ENCODE data around the gene HHAT.
"Not testable (repeated sequence)": the region's sequence is repeated elsewhere in the genome, so short reads cannot be mapped to it uniquely, and the experiment has no call there.

The HHAT gene

DNA sequence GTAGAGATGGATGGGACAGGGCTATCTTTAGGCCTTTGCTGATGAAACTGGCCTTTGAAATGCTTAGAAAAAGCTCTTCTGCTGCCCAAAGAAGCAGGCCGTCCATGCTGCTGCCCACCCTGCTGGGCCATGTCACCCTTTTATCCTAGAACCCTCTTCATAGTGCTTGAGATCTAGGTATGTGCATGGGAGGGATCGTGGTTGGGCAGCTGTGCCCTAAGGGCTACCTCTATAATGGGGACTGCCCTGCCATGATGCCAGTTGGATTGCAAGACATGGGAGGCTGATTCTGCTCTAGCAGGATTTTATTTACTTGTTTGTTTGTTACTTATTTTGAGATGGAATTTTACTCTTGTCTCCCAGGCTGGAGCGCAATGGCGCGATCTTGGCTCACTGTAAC lies 69.0 kb downstream of the HHAT start:
- DNase-seq = no peak

DNA sequence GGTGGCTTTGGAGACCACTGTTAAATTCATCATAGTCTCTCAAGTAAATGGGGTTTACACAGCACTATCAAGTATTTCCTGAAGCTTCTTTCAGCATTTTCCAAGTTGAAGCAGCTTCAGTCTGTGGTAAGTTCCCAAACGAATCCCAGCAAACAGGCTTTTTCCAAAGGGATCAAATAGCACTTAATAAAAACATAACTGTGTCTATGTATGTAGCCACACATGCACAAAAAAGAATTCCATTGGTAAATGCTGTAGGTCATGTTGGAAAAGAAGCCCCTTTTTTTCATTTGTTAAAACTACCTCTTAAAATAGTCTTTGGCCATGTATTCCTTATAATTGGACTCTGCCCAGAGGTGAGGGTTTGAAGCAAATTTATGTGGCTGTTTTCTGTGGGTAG lies 69.8 kb downstream of the HHAT start:
- no peak for DNase-seq

DNA sequence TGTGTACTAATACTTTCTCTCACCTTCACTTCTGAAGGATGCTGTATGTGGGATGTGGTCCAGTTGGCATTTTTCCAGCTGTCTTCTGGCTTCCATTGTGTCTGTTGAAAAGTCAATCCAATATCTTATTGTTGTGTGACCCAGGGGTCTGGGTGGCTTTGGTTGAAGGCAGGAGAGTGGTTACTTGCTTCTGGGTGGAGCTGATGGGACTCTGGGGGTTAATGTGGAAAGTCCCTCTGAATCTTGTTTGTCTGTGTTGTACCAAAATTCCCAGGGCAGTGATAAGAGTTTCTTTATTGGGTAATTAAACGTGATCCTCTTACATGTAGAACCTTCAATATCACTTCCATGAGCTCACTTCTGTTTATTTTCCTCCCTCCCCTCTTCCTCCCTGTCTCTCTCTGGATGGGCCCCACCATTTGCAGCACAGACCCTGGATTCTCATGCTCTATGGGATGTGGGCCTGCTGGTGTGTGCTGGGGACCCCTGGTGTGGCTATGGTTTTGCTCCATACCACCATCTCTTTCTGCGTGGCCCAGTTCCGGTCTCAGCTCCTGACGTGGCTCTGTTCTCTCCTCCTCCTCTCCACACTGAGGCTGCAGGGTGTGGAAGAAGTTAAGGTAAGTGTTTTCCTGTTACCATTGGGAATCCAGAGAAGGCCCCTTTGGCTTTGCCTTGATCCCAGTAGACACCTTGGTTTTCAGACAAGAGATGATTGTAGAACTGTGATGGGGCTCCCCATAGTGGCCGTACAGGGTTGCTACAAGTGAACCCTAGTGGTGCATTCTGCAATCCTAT lies 71.5 kb downstream of the HHAT start:
- DNase-seq = peak in 1 of 2 experiments; percentile 60

DNA sequence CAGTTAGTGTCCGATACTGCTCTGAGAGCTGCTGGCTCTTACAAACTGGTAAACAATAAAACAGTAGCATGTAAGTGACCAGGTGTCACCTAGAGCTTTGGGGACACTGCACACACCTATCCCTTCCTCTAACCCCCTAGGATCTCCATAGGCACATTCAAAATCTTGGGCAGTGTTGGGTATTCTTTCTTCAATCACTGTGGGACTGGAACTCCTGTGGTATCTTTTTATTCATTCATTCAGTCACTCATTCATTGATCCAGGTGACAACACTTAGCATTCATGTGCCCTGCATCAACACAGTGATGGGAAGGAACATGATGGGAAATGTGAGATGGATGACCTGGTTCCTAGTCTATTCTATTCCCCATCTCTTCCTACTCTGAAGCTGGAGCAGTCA lies 73.9 kb downstream of the HHAT start:
- DNase-seq = no peak

DNA sequence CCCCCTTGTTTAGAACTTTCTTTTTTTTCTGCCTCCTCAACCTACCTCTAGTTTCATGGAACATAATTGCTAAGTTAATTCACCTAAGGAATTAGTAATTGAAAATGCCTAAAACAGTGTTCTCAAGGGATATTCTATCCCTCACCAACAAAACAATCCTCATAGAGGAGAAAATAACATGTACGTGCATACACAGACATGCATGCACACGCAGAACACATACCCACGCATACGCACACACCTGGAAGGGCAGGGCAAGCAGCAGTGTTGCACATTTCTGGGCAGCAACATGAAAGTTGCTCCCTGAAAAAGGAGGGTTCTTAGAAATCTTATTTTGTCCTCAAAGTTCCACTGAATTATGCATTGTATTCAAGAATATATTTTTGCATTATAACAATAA lies 76.6 kb downstream of the HHAT start:
- no peak for DNase-seq

DNA sequence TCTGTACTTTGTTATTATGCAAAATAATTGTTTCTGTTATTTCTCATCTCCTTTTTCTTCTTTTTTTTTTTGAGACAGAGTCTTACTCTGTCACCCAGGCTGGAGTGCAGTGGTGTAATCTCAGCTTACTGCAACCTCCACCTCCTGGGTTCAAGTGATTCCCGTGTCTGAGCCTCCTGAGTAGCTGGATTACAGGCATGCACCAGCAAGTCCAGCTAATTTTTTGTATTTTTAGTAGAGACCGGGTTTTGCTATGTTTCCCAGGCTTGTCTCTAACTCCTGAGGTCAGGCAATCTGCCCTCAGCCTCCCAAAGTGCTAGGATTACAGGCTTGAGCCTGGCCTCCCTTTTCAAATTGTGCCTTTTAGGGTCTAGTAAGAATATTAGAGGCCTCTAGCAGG lies 77.6 kb downstream of the HHAT start:
- not testable (repeated sequence) for DNase-seq

DNA sequence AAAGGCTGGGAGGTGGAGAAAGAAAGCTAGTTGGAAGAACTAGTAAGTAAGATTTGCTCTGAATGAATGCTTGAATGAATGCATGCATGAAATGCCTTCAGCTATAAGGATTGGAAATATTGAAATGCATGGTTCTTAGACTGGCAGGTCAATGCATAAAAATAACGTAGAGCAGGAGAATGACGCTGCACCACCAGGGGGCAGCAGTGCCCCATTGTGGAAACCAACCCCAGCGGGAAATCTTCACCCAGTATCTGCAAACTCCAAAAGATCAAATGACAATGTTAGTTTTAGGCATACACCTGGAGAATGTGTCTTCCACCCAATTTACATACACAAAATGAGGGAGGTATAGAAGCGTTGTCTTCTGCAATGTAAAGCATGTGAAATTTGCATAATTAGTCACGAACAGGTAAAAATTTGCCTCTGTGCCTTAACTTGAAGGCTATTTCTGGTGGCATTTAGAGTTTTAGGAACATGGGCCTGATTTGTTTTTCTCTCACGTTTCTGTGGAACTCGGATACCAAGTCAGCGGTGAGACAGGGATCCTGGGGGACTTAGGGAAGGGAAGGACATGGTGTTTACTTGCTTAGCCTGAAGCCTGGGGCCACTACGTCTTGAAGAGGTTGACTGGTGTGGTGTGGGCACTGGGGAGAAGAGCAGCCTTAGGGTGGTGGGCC lies 78.6 kb downstream of the HHAT start:
- peak; percentile 90 to 92 for DNase-seq

DNA sequence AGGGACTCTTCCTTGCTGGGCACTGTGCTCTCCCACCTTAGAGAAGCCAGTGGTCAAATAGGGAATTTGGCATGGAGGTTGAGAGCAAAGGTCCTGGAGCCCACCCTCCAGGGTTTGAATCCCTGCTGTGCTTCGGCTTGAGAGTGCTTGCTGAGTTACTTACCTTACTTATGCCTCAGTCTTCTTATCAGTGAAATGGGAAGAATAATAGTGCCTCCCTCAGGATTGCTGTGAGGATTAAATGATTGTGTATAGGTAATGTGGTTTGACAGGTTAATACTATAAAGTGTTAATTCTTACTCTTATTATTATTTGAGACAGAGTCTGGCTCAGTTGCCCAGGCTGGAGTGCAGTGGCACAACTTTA lies 79.2 kb downstream of the HHAT start:
- no peak for DNase-seq

DNA sequence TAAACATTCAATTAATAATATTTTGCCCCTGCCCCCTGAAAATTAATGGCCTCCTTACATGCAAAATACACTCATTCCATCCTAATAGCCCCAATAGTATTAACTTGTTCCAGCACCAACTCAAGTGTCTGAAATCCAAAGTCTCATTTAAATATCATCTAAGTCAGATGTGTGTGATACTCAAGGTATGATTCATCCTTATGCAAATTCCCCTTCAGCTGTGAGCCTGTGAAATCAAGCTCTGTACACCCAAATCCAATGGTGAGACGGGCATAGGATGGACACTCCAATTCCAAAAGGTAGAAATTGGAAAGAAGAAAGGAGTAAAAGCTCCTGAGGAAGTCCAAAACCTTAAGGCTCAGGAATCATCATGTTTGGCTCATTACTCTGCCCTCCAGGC lies 83.5 kb downstream of the HHAT start:
- DNase-seq = no peak

DNA sequence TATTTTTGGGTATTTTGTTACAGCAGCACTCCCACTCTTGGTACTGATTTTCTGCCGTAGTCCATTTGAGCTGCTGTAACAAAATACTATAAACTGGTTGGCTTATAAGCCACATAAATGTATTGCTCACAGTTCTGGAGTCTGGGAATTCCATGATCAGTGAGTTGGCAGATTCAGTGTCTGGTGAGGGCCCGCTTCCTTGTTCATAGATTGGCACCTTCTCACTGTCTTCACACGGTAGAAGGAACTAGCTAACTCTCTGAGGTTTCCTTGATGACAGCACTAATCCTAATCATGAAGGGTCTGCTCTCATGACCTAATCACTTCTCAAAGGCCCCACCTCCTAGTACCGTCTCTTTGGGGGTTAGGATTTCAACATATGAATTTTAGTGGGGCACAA lies 85.2 kb downstream of the HHAT start:
- DNase-seq = no peak

DNA sequence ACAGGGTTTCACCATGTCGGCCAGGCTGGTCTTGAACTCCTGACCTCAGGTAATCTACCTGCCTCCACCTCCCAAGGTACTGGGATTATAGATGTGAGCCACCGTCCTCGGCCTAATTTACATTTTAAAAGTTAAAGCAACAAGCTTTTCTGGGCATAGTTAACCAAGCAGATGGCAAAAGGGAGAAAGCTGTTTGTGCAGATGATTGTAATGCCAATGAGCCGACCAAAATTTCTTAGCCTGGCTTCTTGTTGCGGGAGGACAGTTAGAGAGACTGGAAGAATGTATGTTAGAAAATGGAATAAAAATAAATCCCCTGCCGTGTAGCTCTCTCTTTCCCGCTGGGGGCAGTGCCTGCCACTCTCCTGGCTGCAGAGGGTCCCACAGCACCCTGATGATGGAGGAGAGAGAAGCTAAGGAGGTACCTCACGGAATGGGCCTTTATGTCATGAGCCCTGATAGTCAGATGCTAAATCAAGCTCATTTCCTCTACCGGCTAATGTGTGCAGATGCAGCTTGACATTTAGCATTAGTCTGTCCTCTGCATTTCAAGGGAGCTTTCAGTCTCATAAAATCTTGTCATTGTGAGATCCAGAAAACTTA lies 87.2 kb downstream of the HHAT start:
- DNase-seq = no peak

DNA sequence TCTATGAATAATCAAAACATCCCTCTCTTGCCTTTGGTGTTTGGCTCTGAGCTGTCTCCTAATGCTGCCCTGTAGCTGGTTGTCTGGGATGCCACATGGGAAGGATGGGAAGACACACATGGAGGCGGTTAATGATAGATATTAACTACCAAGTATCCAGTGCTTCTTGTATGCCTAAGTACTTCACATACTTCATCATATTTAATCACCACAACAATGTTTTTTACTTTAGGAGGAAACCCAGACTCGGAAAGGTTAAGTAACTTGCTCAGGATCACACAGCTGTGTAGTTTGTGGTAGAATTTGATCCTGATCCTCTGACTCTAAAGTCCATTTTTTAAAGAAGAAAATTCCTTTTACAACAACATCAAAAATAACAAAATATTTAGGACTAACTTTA lies 88.0 kb downstream of the HHAT start:
- DNase-seq = no peak

DNA sequence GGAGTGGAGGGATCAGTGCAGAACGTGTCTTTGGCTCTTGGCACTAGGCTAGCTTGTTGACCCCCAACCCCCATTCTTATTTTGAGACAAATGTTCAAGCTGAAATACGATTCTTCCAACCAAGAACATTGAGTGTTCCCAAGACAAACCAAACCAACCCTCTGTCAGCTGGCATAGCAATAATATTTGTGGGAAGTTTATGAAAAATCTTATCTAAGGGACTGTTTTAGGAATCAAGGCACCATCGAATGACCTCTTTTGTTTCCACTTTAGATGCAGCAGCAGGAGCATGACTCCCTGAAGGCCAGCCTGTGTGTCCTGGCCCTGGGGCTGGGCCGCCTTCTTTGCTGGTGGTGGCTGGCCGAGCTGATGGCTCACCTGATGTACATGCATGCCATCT lies 89.2 kb downstream of the HHAT start:
- no peak for DNase-seq

DNA sequence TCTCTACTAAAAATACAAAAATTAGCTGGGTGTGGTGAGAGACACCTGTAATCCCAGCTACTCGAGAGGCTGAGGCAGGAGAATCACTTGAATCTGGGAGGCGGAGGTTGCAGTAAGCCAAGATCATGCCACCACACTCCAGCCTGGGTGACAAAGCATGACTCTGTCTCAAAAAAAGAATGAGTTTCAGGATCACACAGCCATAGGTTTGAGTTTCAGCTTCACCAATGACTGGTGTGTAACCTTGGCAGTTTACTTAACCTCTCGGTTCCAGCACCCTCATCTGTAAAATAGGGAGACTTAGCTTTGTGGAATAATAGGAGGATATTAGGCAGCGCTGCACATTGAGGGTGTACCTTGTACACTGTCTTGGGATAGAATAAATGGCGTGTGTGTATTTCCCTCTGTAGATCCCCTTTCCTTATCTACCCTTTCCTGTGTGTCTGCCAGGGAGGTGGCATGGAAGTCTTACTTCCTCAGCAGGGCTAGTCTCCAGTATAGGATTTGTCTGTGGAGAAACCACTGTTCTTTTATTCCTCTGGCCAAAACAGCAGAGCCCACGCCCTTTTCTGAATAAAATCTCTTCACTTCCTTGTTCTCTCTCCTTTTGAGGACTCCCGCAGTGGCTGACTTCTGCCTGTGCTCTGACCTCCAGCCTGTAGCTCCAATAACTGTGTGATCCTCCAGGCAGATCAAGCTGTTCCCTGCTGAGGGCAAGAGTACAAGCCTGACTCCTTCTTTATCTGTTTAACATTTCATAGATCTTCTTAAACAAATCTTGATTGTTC lies 90.4 kb downstream of the HHAT start:
- no peak for DNase-seq

DNA sequence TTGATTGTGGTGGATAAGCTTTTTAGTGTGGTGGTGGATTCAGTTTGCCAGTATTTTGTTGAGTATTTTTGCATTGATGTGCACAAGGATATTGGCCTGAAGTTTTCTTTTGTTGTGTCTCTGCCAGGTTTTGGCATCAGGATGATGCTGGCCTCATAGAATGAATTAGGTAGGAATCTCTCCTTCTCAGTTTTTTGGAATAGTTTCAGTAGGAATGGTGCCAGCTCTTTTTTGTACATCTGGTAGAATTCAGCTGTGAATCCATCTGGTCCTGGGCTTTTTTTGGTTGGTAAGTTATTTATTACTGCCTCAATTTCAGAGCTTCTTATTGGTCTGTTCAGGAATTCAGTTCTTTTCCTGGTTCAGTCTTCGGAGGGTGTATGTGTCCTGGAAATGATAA lies 98.0 kb downstream of the HHAT start:
- peak in 1 of 2 experiments; percentile 7 for DNase-seq

DNA sequence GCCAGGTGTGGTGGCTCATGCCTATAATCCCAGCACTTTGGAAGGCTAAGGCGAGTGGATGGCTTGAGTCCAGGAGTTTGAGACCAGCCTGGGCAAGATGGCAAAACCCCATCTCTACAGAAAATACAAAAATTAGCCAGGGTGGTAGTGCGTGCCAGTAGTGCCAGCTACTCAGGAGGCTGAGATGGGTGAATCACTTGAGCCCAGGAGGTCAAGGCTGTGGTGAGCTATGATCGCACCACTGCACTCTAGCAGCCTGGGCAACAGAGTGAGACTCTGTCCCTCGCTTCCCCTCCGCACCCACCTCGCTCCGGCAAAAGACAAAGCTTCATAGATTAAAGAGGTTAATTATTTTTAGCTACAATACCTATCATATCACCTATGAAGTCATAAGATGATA lies 100.0 kb downstream of the HHAT start:
- no peak for DNase-seq

DNA sequence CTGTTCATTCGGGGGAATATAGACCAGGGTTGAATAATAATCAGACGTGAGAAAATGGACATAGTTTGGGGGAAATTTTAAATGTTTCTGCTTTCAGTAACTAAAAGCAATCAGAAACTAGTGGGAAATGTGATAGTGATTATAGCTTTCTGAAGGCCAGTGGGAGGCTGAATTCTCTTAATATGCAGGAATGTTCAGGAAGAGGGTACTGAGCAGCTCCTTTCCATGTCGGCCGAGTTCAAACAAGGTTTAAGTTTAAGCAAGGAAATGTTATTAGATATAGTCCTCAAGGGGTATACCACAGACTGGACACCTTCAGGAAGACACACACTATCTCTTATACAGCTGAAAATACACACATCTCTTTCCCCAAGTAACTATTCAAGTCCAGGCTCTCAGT lies 105.5 kb downstream of the HHAT start:
- DNase-seq = no peak

DNA sequence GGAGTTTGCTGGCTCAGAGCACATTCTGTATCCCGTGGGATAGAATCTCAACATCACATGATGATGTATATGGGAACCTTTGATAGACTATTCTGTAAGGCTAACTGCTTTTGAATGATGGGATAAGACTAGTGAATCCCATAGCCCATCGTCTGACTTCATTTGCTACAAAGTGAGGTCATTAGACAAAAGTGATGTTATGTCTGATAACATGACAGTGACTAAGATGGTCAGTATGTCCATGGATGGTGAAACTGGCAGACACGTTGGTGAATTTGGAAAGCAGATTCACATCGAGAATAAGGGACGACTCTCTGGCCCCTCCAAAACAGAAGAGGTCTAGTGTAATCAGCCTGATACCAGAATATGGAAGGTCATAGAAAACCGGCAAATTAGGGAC lies 108.4 kb downstream of the HHAT start:
- no peak for DNase-seq

DNA sequence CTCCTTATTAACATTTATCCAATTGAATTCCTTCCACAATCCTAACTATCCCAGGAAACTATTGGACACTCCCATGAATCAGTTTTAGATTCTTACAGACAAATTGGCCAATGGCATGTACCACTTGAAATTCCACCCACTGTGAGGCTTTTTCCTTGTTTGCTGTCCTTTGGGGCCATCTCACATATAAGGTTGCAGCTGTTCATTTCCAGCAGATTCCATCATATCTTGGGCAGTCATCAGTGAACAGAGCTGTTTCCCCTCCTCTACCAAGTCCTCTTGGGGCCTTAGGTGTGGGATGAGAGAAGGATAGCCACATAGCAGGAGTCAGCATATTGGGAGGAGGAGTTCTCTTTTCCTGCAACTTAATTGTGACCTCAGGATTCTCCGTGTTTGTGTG lies 109.1 kb downstream of the HHAT start:
- DNase-seq = no peak

DNA sequence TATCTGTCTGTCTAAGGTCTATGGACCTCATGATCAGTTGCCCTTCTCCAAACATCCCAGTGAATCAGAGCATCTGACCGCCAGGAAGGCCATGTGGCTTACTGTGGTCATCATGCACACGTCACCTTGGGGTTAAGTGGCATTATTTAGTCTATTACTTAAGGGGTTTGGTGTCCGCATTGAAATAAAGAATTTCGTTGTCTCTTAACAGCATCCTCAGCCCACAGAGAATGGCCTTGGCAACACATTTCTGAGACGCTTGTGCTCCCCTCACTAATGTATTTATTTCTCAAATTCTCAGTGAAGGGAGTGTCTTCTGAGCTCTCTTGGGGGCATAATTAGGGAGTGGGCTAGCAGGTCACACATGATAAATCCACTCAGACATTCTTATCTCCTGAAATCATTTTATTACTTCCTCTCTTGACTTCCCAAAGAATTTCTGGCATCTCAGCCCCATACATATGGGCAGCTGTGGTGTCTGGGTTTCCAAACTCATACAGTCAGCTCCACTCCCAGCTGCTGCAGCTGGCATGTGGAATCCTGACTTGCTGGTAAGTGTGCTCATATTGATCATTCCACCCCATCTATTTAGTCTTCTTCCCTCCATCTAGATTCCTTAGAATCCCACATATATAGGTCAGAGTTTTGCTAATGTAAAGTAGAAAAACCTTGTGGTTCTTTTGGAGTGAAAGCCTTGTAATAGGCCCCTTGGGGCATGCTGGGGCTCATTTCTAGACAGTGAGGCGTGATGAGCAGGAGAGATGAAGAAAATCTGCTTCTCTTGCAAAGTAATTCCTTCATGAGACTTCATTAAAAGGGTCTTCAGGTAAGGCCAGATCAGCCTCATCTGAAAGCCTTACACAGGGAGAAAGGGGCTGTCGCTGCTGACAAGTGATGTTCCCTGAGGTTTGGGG lies 110.5 kb downstream of the HHAT start:
- DNase-seq = no peak

DNA sequence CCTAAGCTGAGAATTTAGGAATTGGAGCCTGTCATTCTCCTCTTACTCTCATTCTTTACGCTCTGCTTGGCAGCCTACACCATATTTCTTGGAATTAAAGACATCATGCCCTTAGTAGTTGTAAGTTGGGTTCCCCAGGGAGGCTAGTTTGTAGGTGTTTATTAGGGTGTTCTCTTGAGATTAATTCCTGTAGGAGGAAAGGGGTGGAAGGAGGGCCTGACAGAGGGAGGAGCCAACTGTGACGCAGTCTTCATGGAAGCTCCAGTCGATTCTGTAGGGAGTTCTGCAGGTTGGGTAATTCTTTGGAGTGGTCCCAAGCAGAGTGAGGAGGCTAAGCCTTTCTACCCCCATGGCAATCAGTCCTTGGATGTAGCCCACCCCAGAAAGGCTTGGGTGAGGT lies 111.4 kb downstream of the HHAT start:
- no peak for DNase-seq

DNA sequence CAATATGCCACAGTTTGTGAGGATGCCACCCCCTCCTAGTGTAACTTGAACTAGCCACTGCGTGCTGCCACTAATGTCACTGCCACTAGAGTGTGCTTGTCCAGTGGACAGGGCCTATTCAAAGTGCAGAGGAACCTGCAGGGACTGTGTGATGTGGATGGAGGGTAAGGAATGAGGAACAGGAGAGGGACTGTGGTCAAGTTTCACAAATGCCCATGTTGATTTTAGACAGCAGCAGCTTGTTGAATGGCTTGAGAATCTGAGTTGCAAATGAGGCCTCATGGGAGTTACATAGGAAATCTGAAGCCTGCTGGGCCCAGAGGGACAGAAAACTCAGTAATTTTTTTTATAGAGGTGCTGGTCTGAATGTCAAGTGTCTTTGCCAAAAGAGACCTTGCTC lies 112.3 kb downstream of the HHAT start:
- peak; percentile 50 to 73 for DNase-seq

DNA sequence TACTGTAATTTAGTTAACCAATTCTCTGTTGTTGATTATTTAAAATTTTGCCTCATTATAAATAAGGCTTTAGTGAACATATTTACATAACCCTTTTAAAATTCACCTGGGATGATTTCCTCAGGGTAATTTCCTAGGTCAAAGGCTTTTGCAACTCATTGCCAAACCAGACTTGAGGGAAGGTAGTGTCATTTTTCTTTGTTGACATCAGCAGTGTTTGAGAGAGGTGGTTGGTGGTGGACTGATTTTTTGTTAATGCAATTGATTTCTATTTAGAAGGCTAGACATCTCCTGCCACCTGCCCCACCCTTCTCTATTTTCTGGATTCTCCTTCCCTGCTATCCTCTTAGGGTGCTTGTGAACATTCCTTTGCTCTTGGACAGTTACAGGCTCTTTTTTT lies 116.8 kb downstream of the HHAT start:
- no peak for DNase-seq
